ENCODE results near the gene DSP.

DSP gene

GRCh38 chr6:7559196-7559595, 17.7 kb downstream of the DSP start:
- CTCF ChIA-PET, result no interaction called here

GRCh38 chr6:7559651-7560385, 18.3 kb downstream of the DSP start:
- no peak overlapping the region for H3K4me3 ChIP-seq (ENCODE audit: low read depth, low read length)
- ChIA-PET CTCF (interaction anchor here (1.4 kb wide), 1 partner anchor 11 kb away, joined by 3 read pairs; no protein-coding TSS in a partner anchor), POLR2A (interaction anchor here (1.6 kb wide), 1 partner anchor 18 kb away, joined by 3 read pairs; the partner anchor contains the start of gene DSP)
- no peak for DNase-seq (ENCODE audit: low read depth, low spot score)
- TF ChIP-seq CTCF (IDR thresholded peaks at IDR 0.05; ENCODE audit: insufficient read depth, low read length, missing control alignments), result no peak

More at GRCh38 chr6:7559196-7559595, 17.7 kb downstream of the DSP start:
- no peak for TF ChIP-seq CTCF (IDR thresholded peaks at IDR 0.05; ENCODE audit: insufficient read depth, low read length, missing control alignments)
- no peak overlapping the region for H3K4me3 ChIP-seq (ENCODE audit: low read depth, low read length)
- no peak for DNase-seq (ENCODE audit: low read depth, low spot score)
- POLR2A ChIA-PET, result interaction anchor here (1.6 kb wide), 1 partner anchor 18 kb away, joined by 3 read pairs; the partner anchor contains the start of gene DSP

- ChIA-PET CTCF (interaction anchor here (0.6 to 1.4 kb wide), 2 partner anchors 12 to 137 kb away, joined by 3 to 4 read pairs; no protein-coding TSS in a partner anchor), POLR2A (interaction anchor here (0.6 kb wide), 1 partner anchor 249 kb away, joined by 3 read pairs; no protein-coding TSS in a partner anchor)
- DNase-seq (ENCODE audit: low read depth, low spot score), result no peak
- H3K4me3 ChIP-seq (ENCODE audit: low read depth, low read length), result no peak overlapping the region
- TF ChIP-seq CTCF (IDR thresholded peaks at IDR 0.05; ENCODE audit: insufficient read depth, low read length, missing control alignments), result no peak
Observed at GRCh38 chr6:7561153-7561964, 19.9 kb downstream of the DSP start.

- no peak overlapping the region for H3K4me3 ChIP-seq (ENCODE audit: low read depth, low read length)
- TF ChIP-seq CTCF (IDR thresholded peaks at IDR 0.05; ENCODE audit: insufficient read depth, low read length, missing control alignments), result no peak
- POLR2A ChIA-PET, result no interaction called here
- no peak for DNase-seq (ENCODE audit: low read depth, low spot score)
- CTCF ChIA-PET, result no interaction called here
Observed at GRCh38 chr6:7562769-7563168, 21.3 kb downstream of the DSP start.

- POLR2A ChIA-PET, result interaction anchor here (0.7 kb wide), 1 partner anchor 20 kb away, joined by 3 read pairs; no protein-coding TSS in a partner anchor
- CTCF ChIA-PET, result interaction anchor here (1.7 to 4.1 kb wide), 2 partner anchors 141 to 290 kb away, joined by 5 to 20 read pairs; no protein-coding TSS in a partner anchor
- TF ChIP-seq CTCF (IDR thresholded peaks at IDR 0.05; ENCODE audit: insufficient read depth, low read length, missing control alignments), result no peak
- no peak overlapping the region for H3K4me3 ChIP-seq (ENCODE audit: low read depth, low read length)
- no peak for DNase-seq (ENCODE audit: low read depth, low spot score)
Observed at GRCh38 chr6:7566107-7566506, 24.6 kb downstream of the DSP start.

Data from AG04449 (cell line).